B cell (primary cell): ENCODE results near the gene LIMD2. TPM values are rescaled to one million over a fixed set of nuclear protein-coding genes. Genes with fewer than 3 reads are reported as not detected.

Experiments
- ATAC-seq: fragments of 200-7000 bp; cut with Tn5 transposase; one replicate; pipeline ENCODE4 v1.10.0; 2021; ENCODE audit warnings: low read depth, mild to moderate bottlenecking, moderate number of reproducible peaks, moderate library complexity
- CTCF ChIA-PET: fragments of 350-600 bp; sonication (Branson Sonifier 250); formaldehyde crosslinking; loops from one replicate; lab custom pipeline; 2021; ENCODE audit warnings: antibody characterized with exemption, inconsistent platforms; lab: Charles Lee
- POLR2A ChIA-PET: fragments of 350-600 bp; sonication (Branson Sonifier 250); formaldehyde crosslinking; loops from one replicate; lab custom pipeline; 2021; ENCODE audit warnings: antibody characterized with exemption; lab: Charles Lee
- DNase-seq: peaks from one replicate; pipeline ENCODE4 v3.0.0; 2013
- H2AFZ ChIP-seq: 2 replicates; pipeline ENCODE4 v1.6.1; 2012; ENCODE audit warnings: mild to moderate bottlenecking, low read depth, low read length; ENCODE audit not compliant: insufficient read depth, poor library complexity, severe bottlenecking
- H3K27ac ChIP-seq, 2 donors: 1 replicate in 1 of 2; 2 replicates in 1 of 2; pipeline ENCODE4 v1.5.1; 2012 to 2013; ENCODE audit warnings: low read length in 2 of 2, mild to moderate bottlenecking in 2 of 2, moderate library complexity in 1 of 2
- H3K27me3 ChIP-seq, 4 experiments: fragments of 200-600 bp in 1 of 4; sonication (generic) in 1 of 4; replicated peaks in 1 of 4; 1 replicate in 2 of 4; 2 replicates in 2 of 4; pipeline versions ENCODE4 v1.6.1 to v1.7.0; 2013 to 2016; ENCODE audit warnings: low read length in 3 of 4, mild to moderate bottlenecking in 2 of 4, mixed read lengths in 1 of 4, moderate library complexity in 1 of 4; ENCODE audit not compliant: insufficient read depth in 4 of 4, control insufficient read depth in 3 of 4; ENCODE audit errors: control extremely low read depth in 1 of 4
- H3K36me3 ChIP-seq, 2 experiments: replicated peaks in 1 of 2; 1 replicate in 1 of 2; 2 replicates in 1 of 2; pipeline versions ENCODE4 v1.6.1 to v1.7.1; 2013; ENCODE audit warnings: low read length in 1 of 2; ENCODE audit not compliant: insufficient read depth in 2 of 2, control insufficient read depth in 1 of 2; ENCODE audit errors: control extremely low read depth in 1 of 2, extremely low read depth in 1 of 2
- H3K4me1 ChIP-seq, 2 donors: fragments of 200-600 bp in 1 of 2; sonication (generic) in 1 of 2; 1 replicate in 1 of 2; 2 replicates in 1 of 2; pipeline versions ENCODE4 v1.5.1 to v1.6.1; 2013 to 2017; ENCODE audit warnings: low read length in 2 of 2; ENCODE audit not compliant: control insufficient read depth in 2 of 2, insufficient read depth in 2 of 2
- H3K4me2 ChIP-seq: replicated peaks from 2 replicates; pipeline ENCODE3; 2012; ENCODE audit warnings: mild to moderate bottlenecking, low read depth, low read length; ENCODE audit not compliant: poor library complexity, severe bottlenecking
- H3K4me3 ChIP-seq, 5 experiments: fragments of 200-600 bp in 1 of 5; sonication (generic) in 1 of 5; 1 replicate in 3 of 5; 2 replicates in 2 of 5; pipeline versions ENCODE4 v1.5.1 to v1.7.0; 2011 to 2016; ENCODE audit warnings: low read length in 4 of 5, mild to moderate bottlenecking in 4 of 5, low read depth in 2 of 5, control low read depth in 1 of 5, moderate library complexity in 1 of 5; ENCODE audit not compliant: insufficient read depth in 1 of 5; ENCODE audit errors: control extremely low read depth in 1 of 5, extremely low read depth in 1 of 5
- H3K79me2 ChIP-seq: fragments of 200-600 bp; sonication (generic); one replicate; pipeline ENCODE4 v1.6.0; 2016; ENCODE audit warnings: low read length; ENCODE audit not compliant: control insufficient read depth, insufficient read depth
- H3K9ac ChIP-seq: fragments of 200-600 bp; sonication (generic); 2 replicates; pipeline ENCODE4 v1.6.1; 2017; ENCODE audit warnings: mild to moderate bottlenecking, low read length, moderate library complexity
- H3K9me3 ChIP-seq, 3 donors: one replicate each; pipeline versions ENCODE4 v1.6.1 to v1.7.1; 2013; ENCODE audit warnings: low read length in 2 of 3; ENCODE audit not compliant: control insufficient read depth in 2 of 3, insufficient read depth in 1 of 3; ENCODE audit errors: control extremely low read depth in 1 of 3
- H4K20me1 ChIP-seq: 2 replicates; pipeline ENCODE4 v1.6.0; 2012; ENCODE audit warnings: mild to moderate bottlenecking, low read length; ENCODE audit not compliant: insufficient read depth, control insufficient read depth, poor library complexity, severe bottlenecking
- H3K27ac Mint-ChIP-seq: one replicate; pipeline ENCODE4 v1.8.0; 2021; ENCODE audit warnings: mixed read lengths
- H3K27me3 Mint-ChIP-seq: one replicate; pipeline ENCODE4 v1.8.0; 2021; ENCODE audit warnings: mixed read lengths
- H3K4me1 Mint-ChIP-seq: one replicate; pipeline ENCODE4 v1.8.0; 2021; ENCODE audit warnings: mixed read lengths
- H3K4me3 Mint-ChIP-seq: one replicate; pipeline ENCODE4 v1.8.0; 2021; ENCODE audit warnings: mixed read lengths
- H3K9me3 Mint-ChIP-seq: one replicate; pipeline ENCODE4 v1.8.0; 2022; ENCODE audit warnings: mixed read lengths; ENCODE audit not compliant: insufficient read depth
- CTCF ChIP-seq: fragments of 200-600 bp; IDR thresholded peaks from one replicate; pipeline ENCODE4 v1.8.0; 2022; ENCODE audit warnings: antibody characterized with exemption, mild to moderate bottlenecking
- EZH2 ChIP-seq: IDR thresholded peaks from 2 replicates; pipeline ENCODE4 v1.6.1; 2012; ENCODE audit warnings: borderline replicate concordance, low read depth, mild to moderate bottlenecking, moderate library complexity, low read length; ENCODE audit not compliant: insufficient read depth, poor library complexity, severe bottlenecking
- WGBS: methylation state at CpG from one replicate; pipeline ENCODE4 v1.1.5; 2013; ENCODE audit warnings: missing lambda C conversion rate; ENCODE audit not compliant: insufficient coverage; 5-methylcytosine and 5-hydroxymethylcytosine counted together
- intact Hi-C: fragments of 100-400 bp; cut with micrococcal nuclease; formaldehyde crosslinking; loops from one replicate; pipeline ENCODE4 v1.10.0; 2022
- polyA plus RNA-seq: library from polyadenylated mRNA; depleted of rRNA; stranded (reverse); fragments of >200 nt; gene quantifications from 2 replicates; pipeline ENCODE4 v1.2.3, GENCODE V29; 2012
- total RNA-seq, 2 donors: library from RNA; stranded (reverse); fragments of 120-200 nt in 1 of 2; gene quantifications; 1 replicate in 1 of 2; 2 replicates in 1 of 2; pipeline versions ENCODE4 v1.2.3 to v1.2.4, GENCODE V29; 2013 to 2022

Gene LIMD2
- total and polyA plus RNA-seq, 2 donors (not counting 1 experiment from before 2014, with no cell fraction given), result 587 to 1,396 TPM

- Histone ChIP-seq H3K36me3 (peaks cover 0 to 47% of the 10 kb centered on the region in 2 experiments), H3K79me2 (peaks cover 64% of the 10 kb centered on the region), H3K9me3 (peaks cover 0 to 6% (median 0%) of the 10 kb centered on the region in 3 donors)
Measured at GRCh38 chr17:63698886-63699637, 863 bp downstream of the LIMD2 start.

GRCh38 chr17:63698381-63698885 is 1.5 kb downstream of the LIMD2 start:
- Mint-ChIP-seq H3K9me3 (no peaks in the 10 kb centered on the region), H3K4me1 (peaks cover 67% of the 10 kb centered on the region), H3K4me3 (peak overlapping the region; percentile 94), H3K27ac (peak overlapping the region; percentile 98), H3K27me3 (no peaks in the 10 kb centered on the region)
- ChIA-PET CTCF (interaction anchor here (0.6 to 4.0 kb wide), 18 partner anchors 7 to 248 kb away, joined by 3 to 82 read pairs (median 4); partner anchors contain the start of genes CCDC47 and DDX42), POLR2A (interaction anchor here (0.6 to 10.6 kb wide), 13 partner anchors 14 to 145 kb away, joined by 3 to 113 read pairs (median 5); partner anchors contain the start of genes CCDC47, DDX42, FTSJ3 and MAP3K3)
- under 1% methylated on average over 20 of the region's 24 CpGs for WGBS
- TF ChIP-seq CTCF (no peak), EZH2 (no peak)
- no peak for DNase-seq
- Histone ChIP-seq H4K20me1 (peaks cover 57% of the 10 kb centered on the region), H3K4me1 (peaks cover 62 to 70% of the 10 kb centered on the region in 2 donors), H3K27ac (peak overlapping the region; percentile 82 to 95), H3K36me3 (peaks cover 0 to 47% of the 10 kb centered on the region in 2 experiments), H3K9ac (peak overlapping the region; percentile 93), H3K4me2 (peak overlapping the region; percentile 99), H3K27me3 (no peaks in the 10 kb centered on the region), H3K4me3 (peak overlapping the region; percentile 70 to 100 (median 96)), H3K79me2 (peaks cover 58% of the 10 kb centered on the region), H3K9me3 (peaks cover 0 to 6% (median 0%) of the 10 kb centered on the region in 3 donors), H2AFZ (no peak overlapping the region)
- intact Hi-C loops, result loop anchor here (1.0 to 5.0 kb wide), 3 partner anchors 12 to 271 kb away; partner anchors contain the start of gene CYB561
- no peak for ATAC-seq

More at GRCh38 chr17:63698886-63699637, 863 bp downstream of the LIMD2 start:
- ChIA-PET CTCF (interaction anchor here (0.6 to 4.0 kb wide), 13 partner anchors 10 to 150 kb away, joined by 3 to 82 read pairs (median 4); partner anchors contain the start of genes CCDC47, DDX42 and STRADA), POLR2A (interaction anchor here (0.7 to 10.6 kb wide), 13 partner anchors 13 to 808 kb away, joined by 3 to 113 read pairs (median 6); partner anchors contain the start of genes CCDC47, CEP95, DDX42 and FTSJ3)
- Histone ChIP-seq H3K9ac (peak overlapping the region; percentile 93), H3K27me3 (no peaks in the 10 kb centered on the region), H3K4me1 (peaks cover 67 to 70% of the 10 kb centered on the region in 2 donors), H2AFZ (no peak overlapping the region), H3K27ac (peak overlapping the region; percentile 82 to 95), H4K20me1 (peaks cover 64% of the 10 kb centered on the region), H3K4me2 (peak overlapping the region; percentile 99), H3K4me3 (peak overlapping the region; percentile 70 to 100 (median 96))
- Mint-ChIP-seq H3K27me3 (no peaks in the 10 kb centered on the region), H3K4me1 (peaks cover 69% of the 10 kb centered on the region), H3K27ac (peak overlapping the region; percentile 98), H3K4me3 (peak overlapping the region; percentile 94), H3K9me3 (no peaks in the 10 kb centered on the region)
- WGBS, result under 1% methylated on average over 39 of the region's 45 CpGs
- TF ChIP-seq EZH2, result no peak
- peak; percentile 96 for DNase-seq
- ATAC-seq, result peak; percentile 39
- intact Hi-C loops, result loop anchor here (1.0 to 5.0 kb wide), 7 partner anchors 11 to 272 kb away; partner anchors contain the start of genes CCDC47, CYB561, FTSJ3 and PSMC5
